Measurements from ENCODE around the gene CHMP2A. TPM values are rescaled to one million over a fixed set of nuclear protein-coding genes. Genes with fewer than 3 reads are reported as not detected.
A peak's percentile ranks its signal among the peaks of the same experiment; 100 is the strongest.

Gene CHMP2A
- total RNA-seq (2014; rRNA removed; shearing (Covaris generic)) (78.6 and 92.2 TPM in 2 replicates), polyA plus RNA-seq (2016; fragmentation: Nextera tagmentation; extraction: Ambion mirVana) (143 and 145 TPM in 2 replicates)
- long read RNA-seq, transcript CHMP2A-206 (5 exons, 1,178 nt) = minor isoform, 11 of 86 reads
- long read RNA-seq, transcript CHMP2A-201 (6 exons, 913 nt) = minor isoform, 33 of 86 reads
- long read RNA-seq, transcript CHMP2A-208 (6 exons, 885 nt) = major isoform, 34 of 86 reads
- long read RNA-seq, partial matches to known transcripts = 3 of 86 reads
- long read RNA-seq, other reads (novel, unspliced or antisense) = 5 of 86 reads

GRCh38 chr19:58554494-58555368, at the start of gene CHMP2A:
Gene CHMP2A (minus strand): TSS chr19:58555105. CDS start chr19:58554212, 893 bp downstream.
- H3K36me3 Mint-ChIP-seq (ENCODE audit: low read depth) = peaks cover 73% of the 10 kb centered on the region
- Histone ChIP-seq H3K79me2 (replicated peaks; ENCODE audit: insufficient read depth) (peaks cover 20% of the 10 kb centered on the region), H3K27ac (ENCODE audit: low read depth) (peak within 1 kb of the TSS; percentile 97), H3K4me2 (peak within 1 kb of the TSS; percentile 98), H3K4me3 (peak within 1 kb of the TSS; percentile 93), H3K27me3 (ENCODE audit: insufficient read depth) (0 out of 2 replicates have a peak, but pooled peaks cover under 1% of the 10 kb centered on the region), H3K36me3 (ENCODE audit: insufficient read depth) (peaks cover 22% of the 10 kb centered on the region), H3K4me1 (ENCODE audit: insufficient read depth) (peaks cover 17% of the 10 kb centered on the region), H3F3A (replicated peaks; ENCODE audit: low read depth) (peaks cover 69% of the 10 kb centered on the region), H4K20me1 (replicated peaks; ENCODE audit: insufficient read depth) (peaks cover 1% of the 10 kb centered on the region), H3K9me2 (ENCODE audit: insufficient read depth) (no peaks in the 10 kb centered on the region; the same call in 1 of the 2 replicates), H2AFZ (no peak within 1 kb of the TSS)
- H3K9me3 Mint-ChIP-seq = peaks cover 8% of the 10 kb centered on the region; the same call in 2 of the 3 replicates
- TF ChIP-seq ZNF114 (CRISPR knock-in tag; IDR thresholded peaks at IDR 0.05) (no peak), CREB1 (CRISPR knock-in tag; IDR thresholded peaks at IDR 0.05; ENCODE audit: low read depth) (peak; percentile 93), POLR2AphosphoS5 (IDR thresholded peaks at IDR 0.05; ENCODE audit: low read depth) (peak; percentile 94), NANOG (IDR thresholded peaks at IDR 0.05; ENCODE audit: borderline replicate concordance) (no peak)
- TF ChIP-seq, protein P1, sequence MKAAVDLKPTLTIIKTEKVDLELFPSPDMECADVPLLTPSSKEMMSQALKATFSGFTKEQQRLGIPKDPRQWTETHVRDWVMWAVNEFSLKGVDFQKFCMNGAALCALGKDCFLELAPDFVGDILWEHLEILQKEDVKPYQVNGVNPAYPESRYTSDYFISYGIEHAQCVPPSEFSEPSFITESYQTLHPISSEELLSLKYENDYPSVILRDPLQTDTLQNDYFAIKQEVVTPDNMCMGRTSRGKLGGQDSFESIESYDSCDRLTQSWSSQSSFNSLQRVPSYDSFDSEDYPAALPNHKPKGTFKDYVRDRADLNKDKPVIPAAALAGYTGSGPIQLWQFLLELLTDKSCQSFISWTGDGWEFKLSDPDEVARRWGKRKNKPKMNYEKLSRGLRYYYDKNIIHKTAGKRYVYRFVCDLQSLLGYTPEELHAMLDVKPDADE (IDR thresholded peaks at IDR 0.05) = peak; percentile 86
- TF ChIP-seq, protein P2, sequence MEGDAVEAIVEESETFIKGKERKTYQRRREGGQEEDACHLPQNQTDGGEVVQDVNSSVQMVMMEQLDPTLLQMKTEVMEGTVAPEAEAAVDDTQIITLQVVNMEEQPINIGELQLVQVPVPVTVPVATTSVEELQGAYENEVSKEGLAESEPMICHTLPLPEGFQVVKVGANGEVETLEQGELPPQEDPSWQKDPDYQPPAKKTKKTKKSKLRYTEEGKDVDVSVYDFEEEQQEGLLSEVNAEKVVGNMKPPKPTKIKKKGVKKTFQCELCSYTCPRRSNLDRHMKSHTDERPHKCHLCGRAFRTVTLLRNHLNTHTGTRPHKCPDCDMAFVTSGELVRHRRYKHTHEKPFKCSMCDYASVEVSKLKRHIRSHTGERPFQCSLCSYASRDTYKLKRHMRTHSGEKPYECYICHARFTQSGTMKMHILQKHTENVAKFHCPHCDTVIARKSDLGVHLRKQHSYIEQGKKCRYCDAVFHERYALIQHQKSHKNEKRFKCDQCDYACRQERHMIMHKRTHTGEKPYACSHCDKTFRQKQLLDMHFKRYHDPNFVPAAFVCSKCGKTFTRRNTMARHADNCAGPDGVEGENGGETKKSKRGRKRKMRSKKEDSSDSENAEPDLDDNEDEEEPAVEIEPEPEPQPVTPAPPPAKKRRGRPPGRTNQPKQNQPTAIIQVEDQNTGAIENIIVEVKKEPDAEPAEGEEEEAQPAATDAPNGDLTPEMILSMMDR (conservative IDR thresholded peaks at IDR 0.05; ENCODE audit: low read depth in 2 of 2) = peak; percentile 6 to 9; a peak in 1 of 4 replicates
- H3K27me3 Mint-ChIP-seq (ENCODE audit: insufficient read depth, low read depth, poor library complexity) = peaks cover 45% of the 10 kb centered on the region
- H3K4me1 Mint-ChIP-seq = peaks cover 39% of the 10 kb centered on the region
- DNase-seq (ENCODE audit: low spot score) (peak; percentile 99), ATAC-seq (peak; percentile 55)
- peak within 1 kb of the TSS; percentile 98 for H3K27ac Mint-ChIP-seq
- peak within 1 kb of the TSS; percentile 95 for H3K4me3 Mint-ChIP-seq

- no peaks in the 10 kb centered on the region; the same call in 1 of the 2 replicates for H3K36me3 ChIP-seq (ENCODE audit: insufficient read depth)
- peaks cover 6% of the 10 kb centered on the region; the same call in 1 of the 2 replicates for H3F3A ChIP-seq (replicated peaks; ENCODE audit: low read depth)
- H3K4me1 ChIP-seq (ENCODE audit: insufficient read depth) = no peaks in the 10 kb centered on the region
- H3K4me3 Mint-ChIP-seq = no peak overlapping the region
- peaks cover 17% of the 10 kb centered on the region for H3K36me3 Mint-ChIP-seq (ENCODE audit: low read depth)
- no peak overlapping the region for H3K4me2 ChIP-seq
- peaks cover 2% of the 10 kb centered on the region; the same call in 1 of the 3 replicates for H3K9me3 Mint-ChIP-seq
- no peaks in the 10 kb centered on the region for H3K27me3 ChIP-seq (ENCODE audit: insufficient read depth)
- H2AFZ ChIP-seq = no peak overlapping the region
- H3K27ac ChIP-seq (ENCODE audit: low read depth) = no peak overlapping the region
- ATAC-seq (no peak), DNase-seq (ENCODE audit: low spot score) (no peak)
- no peak overlapping the region for H3K4me3 ChIP-seq
- no peak overlapping the region for H3K27ac Mint-ChIP-seq
- 0 out of 2 replicates have a peak, but pooled peaks cover 11% of the 10 kb centered on the region for H4K20me1 ChIP-seq (replicated peaks; ENCODE audit: insufficient read depth)
- H3K79me2 ChIP-seq (replicated peaks; ENCODE audit: insufficient read depth) = no peaks in the 10 kb centered on the region
- no peaks in the 10 kb centered on the region for H3K9me2 ChIP-seq (ENCODE audit: insufficient read depth)
- H3K27me3 Mint-ChIP-seq (ENCODE audit: insufficient read depth, low read depth, poor library complexity) = peaks cover 4% of the 10 kb centered on the region
- peaks cover 6% of the 10 kb centered on the region for H3K4me1 Mint-ChIP-seq
- TF ChIP-seq, protein P2 (conservative IDR thresholded peaks at IDR 0.05; ENCODE audit: low read depth in 2 of 2) = no peak
- TF ChIP-seq STAT1 (IDR thresholded peaks at IDR 0.05; ENCODE audit: unreplicated experiment) = no peak
These were observed 31.3 kb upstream of the CHMP2A start for GRCh38 chr19:58586133-58586765.

Measured in GM23338 (cell line).